Smooth muscle cell (in vitro differentiated cells): Measurements from ENCODE around the gene C4A. TPM values are rescaled to one million over a fixed set of nuclear protein-coding genes. Genes with fewer than 3 reads are reported as not detected.

Source experiments
- DNase-seq: peaks from one replicate; lab custom pipeline; 2025; ENCODE audit not compliant: unreplicated experiment; lab: John Stamatoyannopoulos, UW
- H2AFZ ChIP-seq: fragments of 200-600 bp; sonication (generic); 2 replicates; pipeline ENCODE4 v1.6.0; 2016; ENCODE audit warnings: antibody characterized with exemption, low read depth, mild to moderate bottlenecking
- H3F3A ChIP-seq: fragments of 200-600 bp; sonication (generic); 2 replicates; pipeline ENCODE4 v1.6.0; 2017; ENCODE audit warnings: antibody characterized with exemption, low read depth
- H3K27ac ChIP-seq: fragments of 200-600 bp; sonication (generic); 2 replicates; pipeline ENCODE4 v1.5.1; 2016; ENCODE audit warnings: low read depth, mild to moderate bottlenecking
- H3K27me3 ChIP-seq: fragments of 200-600 bp; sonication (generic); 2 replicates; pipeline ENCODE4 v1.6.1; 2016; ENCODE audit warnings: low read depth, mild to moderate bottlenecking
- H3K36me3 ChIP-seq: fragments of 200-600 bp; sonication (generic); 2 replicates; pipeline ENCODE4 v1.5.1; 2016; ENCODE audit warnings: low read depth
- H3K4me1 ChIP-seq: fragments of 200-600 bp; sonication (generic); 2 replicates; pipeline ENCODE4 v1.5.1; 2016; ENCODE audit warnings: low read depth
- H3K4me2 ChIP-seq: fragments of 200-600 bp; sonication (generic); 2 replicates; pipeline ENCODE4 v1.6.0; 2016; ENCODE audit warnings: mild to moderate bottlenecking
- H3K4me3 ChIP-seq: fragments of 200-600 bp; sonication (generic); 2 replicates; pipeline ENCODE4 v1.5.1; 2016; ENCODE audit warnings: mild to moderate bottlenecking
- H3K79me2 ChIP-seq: fragments of 200-600 bp; sonication (generic); 2 replicates; pipeline ENCODE4 v1.6.0; 2016; ENCODE audit warnings: low read depth, mild to moderate bottlenecking
- H3K9ac ChIP-seq: fragments of 200-600 bp; sonication (generic); 2 replicates; pipeline ENCODE4 v1.6.0; 2016; ENCODE audit warnings: low read depth
- H3K9me3 ChIP-seq: fragments of 200-600 bp; sonication (generic); replicated peaks from 2 replicates; pipeline ENCODE4 v1.5.1; 2016; ENCODE audit warnings: low read depth
- H4K20me1 ChIP-seq: fragments of 200-600 bp; sonication (generic); 2 replicates; pipeline ENCODE4 v1.6.0; 2016; ENCODE audit warnings: low read depth
- CTCF ChIP-seq: fragments of 200-600 bp; sonication (generic); IDR thresholded peaks from 2 replicates; pipeline ENCODE4 v1.5.1; 2017; ENCODE audit warnings: borderline replicate concordance, mild to moderate bottlenecking, antibody characterized with exemption; ENCODE audit not compliant: insufficient read depth, poor library complexity, severe bottlenecking
- WGBS: methylation state at CpG from one replicate; pipeline ENCODE4 v1.1.7; 2016; ENCODE audit warnings: low lambda C conversion rate; 5-methylcytosine and 5-hydroxymethylcytosine counted together
- polyA plus RNA-seq: library from polyadenylated mRNA; unstranded; fragments of >200 nt; fragmentation: Nextera tagmentation; extraction: Ambion mirVana; gene quantifications from 2 replicates; pipeline ENCODE4 v1.2.1, GENCODE V29; 2016
- total RNA-seq: library from RNA; depleted of rRNA; stranded (reverse); fragments of >200 nt; gene quantifications from 2 replicates; pipeline ENCODE4 v1.2.3, GENCODE V29; 2014

C4A gene
- total and polyA plus RNA-seq, 2 experiments from 2014 or later = 1.7 to 4.6 TPM

DNA sequence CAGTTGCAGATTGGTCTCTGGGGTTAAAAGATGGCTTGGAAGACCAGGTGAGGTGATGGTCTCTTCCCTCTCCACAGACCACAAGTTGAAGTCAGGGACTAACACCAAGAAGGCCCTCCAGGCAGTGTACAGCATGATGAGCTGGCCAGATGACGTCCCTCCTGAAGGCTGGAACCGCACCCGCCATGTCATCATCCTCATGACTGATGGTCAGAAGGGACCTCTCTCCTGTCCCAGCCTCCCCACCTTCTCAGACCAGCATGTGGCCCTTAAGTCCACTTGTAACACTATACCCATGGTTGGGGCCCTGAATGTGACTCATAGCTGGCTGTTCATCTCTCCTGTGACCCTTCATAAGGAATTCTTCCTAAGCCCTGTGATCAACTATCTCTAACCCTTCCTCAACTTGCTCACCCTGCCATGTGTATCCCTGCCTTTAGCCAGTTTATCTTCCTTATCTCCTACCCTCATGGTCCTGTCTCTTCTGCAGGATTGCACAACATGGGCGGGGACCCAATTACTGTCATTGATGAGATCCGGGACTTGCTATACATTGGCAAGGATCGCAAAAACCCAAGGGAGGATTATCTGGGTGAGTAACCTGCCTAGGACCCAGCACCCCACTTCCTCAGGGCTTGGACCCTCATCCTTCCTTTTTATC is 33.0 kb upstream of the C4A start:
- TF ChIP-seq CTCF = no peak
- no peaks in the 10 kb centered on the region for H3K36me3 ChIP-seq
- peaks cover 12% of the 10 kb centered on the region for H3K27me3 ChIP-seq
- H3K79me2 ChIP-seq = no peaks in the 10 kb centered on the region
- H3K4me3 ChIP-seq = no peak overlapping the region
- no peaks in the 10 kb centered on the region for H4K20me1 ChIP-seq
- H2AFZ ChIP-seq = no peak overlapping the region
- DNase-seq = no peak
- no peaks in the 10 kb centered on the region for H3K9me3 ChIP-seq
- 95% methylated on average over 6 of the region's 6 CpGs for WGBS
- no peak overlapping the region for H3K4me2 ChIP-seq
- H3F3A ChIP-seq = peaks cover 6% of the 10 kb centered on the region
- no peaks in the 10 kb centered on the region for H3K4me1 ChIP-seq
- H3K27ac ChIP-seq = no peak overlapping the region
- no peak overlapping the region for H3K9ac ChIP-seq

DNA sequence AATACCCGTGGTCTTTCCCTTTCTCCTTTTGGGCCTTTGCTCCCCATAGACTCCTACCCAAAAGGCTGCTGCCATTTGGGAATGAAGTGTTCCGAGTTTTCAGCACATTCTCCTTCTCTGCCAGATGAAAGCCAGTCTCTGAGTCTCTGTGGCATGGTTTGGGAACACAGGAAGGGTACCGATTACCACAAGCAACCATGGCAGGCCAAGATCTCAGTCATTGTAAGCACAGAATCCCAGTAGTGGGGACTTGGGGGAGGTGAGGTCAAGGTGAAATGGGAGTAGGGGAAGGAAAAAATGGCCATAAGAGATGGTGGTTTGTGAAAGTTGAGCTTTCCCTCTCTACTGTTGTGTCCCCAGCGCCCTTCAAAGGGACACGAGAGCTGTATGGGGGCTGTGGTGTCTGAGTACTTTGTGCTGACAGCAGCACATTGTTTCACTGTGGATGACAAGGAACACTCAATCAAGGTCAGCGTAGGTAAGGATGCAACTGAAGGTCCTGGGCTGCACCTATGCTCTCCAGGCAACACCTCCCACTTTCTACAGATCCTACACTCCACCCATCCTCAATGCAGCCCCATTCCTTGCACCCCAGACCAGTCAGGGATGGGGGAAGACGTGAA is 31.8 kb upstream of the C4A start:
- Histone ChIP-seq H3F3A (peaks cover 6% of the 10 kb centered on the region), H3K4me3 (no peak overlapping the region), H3K9me3 (no peaks in the 10 kb centered on the region), H3K36me3 (peaks cover 4% of the 10 kb centered on the region), H3K9ac (no peak overlapping the region), H3K27me3 (peaks cover 3% of the 10 kb centered on the region), H3K79me2 (no peaks in the 10 kb centered on the region), H2AFZ (no peak overlapping the region), H3K4me2 (no peak overlapping the region), H3K4me1 (no peaks in the 10 kb centered on the region), H3K27ac (no peak overlapping the region), H4K20me1 (no peaks in the 10 kb centered on the region)
- WGBS = 91% methylated on average over 7 of the region's 7 CpGs
- TF ChIP-seq CTCF = no peak
- no peak for DNase-seq

DNA sequence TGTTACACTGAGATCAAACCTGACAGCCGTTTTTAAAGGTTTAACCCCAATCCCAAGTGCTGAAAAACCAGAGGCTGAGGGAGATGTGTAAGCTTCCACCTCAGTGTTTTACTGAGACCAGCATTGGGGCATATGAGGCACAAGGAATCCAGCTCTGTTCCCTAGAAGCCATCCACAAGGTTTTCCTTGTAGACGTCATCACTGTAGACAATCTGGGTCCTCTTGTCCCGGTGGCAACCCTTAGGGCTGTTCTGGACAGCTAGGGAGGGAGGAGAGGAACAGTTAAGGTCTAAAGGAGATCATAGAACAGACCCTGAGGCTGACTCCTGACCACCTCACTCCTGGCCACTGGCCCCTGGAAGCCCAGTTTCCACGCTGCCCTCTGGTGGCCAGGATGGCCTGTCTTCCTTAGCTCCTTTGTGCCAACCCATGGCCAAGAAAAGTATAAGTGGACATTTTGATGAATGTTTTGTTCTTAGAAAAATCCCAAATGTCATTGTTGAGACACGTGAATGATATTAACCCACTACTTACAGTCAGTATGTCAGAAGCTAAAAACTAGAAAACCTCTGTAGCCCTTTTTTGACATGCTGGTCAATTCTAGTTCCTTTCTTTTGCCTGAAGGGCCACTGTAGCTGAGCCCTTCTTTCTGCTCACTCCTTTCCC is 29.6 kb upstream of the C4A start:
- Histone ChIP-seq H3K36me3 (peaks cover 4% of the 10 kb centered on the region), H3F3A (peaks cover 6% of the 10 kb centered on the region), H3K4me2 (no peak overlapping the region), H4K20me1 (no peaks in the 10 kb centered on the region), H3K4me3 (no peak overlapping the region), H3K9ac (no peak overlapping the region), H2AFZ (no peak overlapping the region), H3K79me2 (peaks cover 3% of the 10 kb centered on the region), H3K27ac (no peak overlapping the region), H3K9me3 (no peaks in the 10 kb centered on the region), H3K27me3 (no peaks in the 10 kb centered on the region), H3K4me1 (no peaks in the 10 kb centered on the region)
- WGBS = 71% methylated on average over 5 of the region's 5 CpGs
- peak; percentile 73 for TF ChIP-seq CTCF
- DNase-seq = no peak
